Activated T-cell treated with anti-CD3 and anti-CD28 coated beads for 4 hours (primary cell): ENCODE measurements around the gene NUFIP2.
"Not testable (repeated sequence)": the region's sequence is repeated elsewhere in the genome, so short reads cannot be mapped to it uniquely, and the experiment has no call there.

Experiments
- DNase-seq: peaks from one replicate; pipeline ENCODE4 v3.0.0-alpha.2; 2020

NUFIP2 gene

GRCh38 chr17:29238133-29238850, 55.7 kb downstream of the NUFIP2 start:
- DNase-seq = no peak

GRCh38 chr17:29237476-29238132, 56.3 kb downstream of the NUFIP2 start:
- no peak for DNase-seq

GRCh38 chr17:29235904-29236303, 58.0 kb downstream of the NUFIP2 start:
- no peak for DNase-seq

GRCh38 chr17:29234972-29235371, 59.0 kb downstream of the NUFIP2 start:
- not testable (repeated sequence) for DNase-seq

GRCh38 chr17:29233301-29233700, 60.6 kb downstream of the NUFIP2 start:
- no peak for DNase-seq

- DNase-seq = no peak
Observed at GRCh38 chr17:29225396-29225795, 68.6 kb downstream of the NUFIP2 start.

- not testable (repeated sequence) for DNase-seq
Observed at GRCh38 chr17:29221338-29221737, 72.6 kb downstream of the NUFIP2 start.

GRCh38 chr17:29219378-29220047, 74.4 kb downstream of the NUFIP2 start:
- peak; percentile 59 for DNase-seq

GRCh38 chr17:29216856-29217255, 77.1 kb downstream of the NUFIP2 start:
- no peak for DNase-seq

- DNase-seq = no peak
Observed at GRCh38 chr17:29216181-29216580, 77.8 kb downstream of the NUFIP2 start.

GRCh38 chr17:29215717-29216116, 78.2 kb downstream of the NUFIP2 start:
- DNase-seq = no peak

- no peak for DNase-seq
Observed at GRCh38 chr17:29215174-29215573, 78.8 kb downstream of the NUFIP2 start.

GRCh38 chr17:29214215-29215146, 79.5 kb downstream of the NUFIP2 start:
- DNase-seq = no peak

- no peak for DNase-seq
Observed at GRCh38 chr17:29212681-29213121, 81.2 kb downstream of the NUFIP2 start.

- DNase-seq = no peak
Observed at GRCh38 chr17:29212094-29212631, 81.8 kb downstream of the NUFIP2 start.

- DNase-seq = no peak
Observed at GRCh38 chr17:29210879-29211278, 83.1 kb downstream of the NUFIP2 start.

GRCh38 chr17:29209073-29209472, 84.9 kb downstream of the NUFIP2 start:
- no peak for DNase-seq

GRCh38 chr17:29207975-29208374, 86.0 kb downstream of the NUFIP2 start:
- DNase-seq = no peak
